ENCODE results near the gene ELOB. TPM values are rescaled to one million over a fixed set of nuclear protein-coding genes. Genes with fewer than 3 reads are reported as not detected.
A peak's percentile ranks its signal among the peaks of the same experiment; 100 is the strongest.

Gene ELOB
- total RNA-seq, 1 donor from 2014 or later, result 256 TPM

GRCh38 chr16:2785101-2785991 is 8.3 kb upstream of the ELOB start:
- Mint-ChIP-seq H3K4me3 (peak overlapping the region; percentile 76), H3K9me3 (no peaks in the 10 kb centered on the region), H3K27ac (peak overlapping the region; percentile 77), H3K4me1 (ENCODE audit: low read depth) (no peaks in the 10 kb centered on the region), H3K27me3 (ENCODE audit: insufficient read depth) (peaks cover 20% of the 10 kb centered on the region), H3K36me3 (ENCODE audit: low read depth) (no peaks in the 10 kb centered on the region)
- intact Hi-C loops (cut with micrococcal nuclease), result no loop called here
- no peak for DNase-seq (ENCODE audit: low spot score)

DNA sequence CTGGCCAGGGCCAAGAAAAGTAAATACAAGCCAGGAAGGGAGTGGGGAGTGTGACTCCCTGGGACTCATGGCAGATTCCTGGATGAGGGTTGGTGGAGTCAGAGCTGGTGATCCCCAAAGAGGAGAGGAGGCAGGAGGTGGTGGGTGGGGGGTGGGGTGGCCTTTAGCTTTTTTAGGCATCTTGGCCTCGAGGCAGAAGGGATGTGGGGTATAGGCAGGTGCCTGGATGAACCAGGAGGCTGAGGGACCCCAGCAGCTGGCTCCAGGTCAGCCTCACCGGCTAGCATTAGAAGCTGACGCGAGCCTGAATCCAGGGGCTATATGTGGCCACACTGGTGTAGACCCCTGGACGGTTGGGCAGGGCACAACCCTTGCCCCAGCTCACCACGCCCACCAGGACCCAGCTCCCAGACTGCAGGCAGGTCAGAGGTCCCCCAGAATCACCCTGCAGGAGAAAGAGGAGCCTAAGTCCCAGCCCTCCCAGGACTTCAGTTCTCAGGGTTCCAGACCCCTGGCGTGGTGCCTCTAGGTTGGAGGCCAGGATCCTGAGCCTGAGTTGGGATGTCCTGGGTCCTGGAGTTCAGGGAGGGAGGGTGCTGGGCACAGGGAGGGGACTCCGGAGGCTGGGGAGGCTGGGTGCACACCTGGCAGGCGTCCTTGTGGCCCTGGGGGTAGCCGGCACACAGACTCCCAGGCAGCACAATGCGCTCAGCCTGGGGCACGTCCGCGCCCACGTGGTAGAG is 7.4 kb upstream of the ELOB start:
- Mint-ChIP-seq H3K4me3 (peak overlapping the region; percentile 76), H3K4me1 (ENCODE audit: low read depth) (no peaks in the 10 kb centered on the region), H3K9me3 (no peaks in the 10 kb centered on the region), H3K27ac (peak overlapping the region; percentile 77), H3K27me3 (ENCODE audit: insufficient read depth) (peaks cover 18% of the 10 kb centered on the region), H3K36me3 (ENCODE audit: low read depth) (no peaks in the 10 kb centered on the region)
- intact Hi-C loops (cut with micrococcal nuclease), result loop anchor here (5.0 kb wide), 1 partner anchor 262 kb away; the partner anchor contains the start of gene AMDHD2
- DNase-seq (ENCODE audit: low spot score), result no peak

GRCh38 chr16:2783581-2784357 is 6.7 kb upstream of the ELOB start:
- no peak overlapping the region for H3K4me3 Mint-ChIP-seq
- no peaks in the 10 kb centered on the region for H3K36me3 Mint-ChIP-seq (ENCODE audit: low read depth)
- DNase-seq (ENCODE audit: low spot score), result no peak
- peaks cover 14% of the 10 kb centered on the region for H3K27me3 Mint-ChIP-seq (ENCODE audit: insufficient read depth)
- H3K9me3 Mint-ChIP-seq, result no peaks in the 10 kb centered on the region
- intact Hi-C loops (cut with micrococcal nuclease), result loop anchor here (5.0 kb wide), 1 partner anchor 261 kb away; the partner anchor contains the start of gene AMDHD2
- peak overlapping the region; percentile 23 for H3K27ac Mint-ChIP-seq
- no peaks in the 10 kb centered on the region for H3K4me1 Mint-ChIP-seq (ENCODE audit: low read depth)

DNA sequence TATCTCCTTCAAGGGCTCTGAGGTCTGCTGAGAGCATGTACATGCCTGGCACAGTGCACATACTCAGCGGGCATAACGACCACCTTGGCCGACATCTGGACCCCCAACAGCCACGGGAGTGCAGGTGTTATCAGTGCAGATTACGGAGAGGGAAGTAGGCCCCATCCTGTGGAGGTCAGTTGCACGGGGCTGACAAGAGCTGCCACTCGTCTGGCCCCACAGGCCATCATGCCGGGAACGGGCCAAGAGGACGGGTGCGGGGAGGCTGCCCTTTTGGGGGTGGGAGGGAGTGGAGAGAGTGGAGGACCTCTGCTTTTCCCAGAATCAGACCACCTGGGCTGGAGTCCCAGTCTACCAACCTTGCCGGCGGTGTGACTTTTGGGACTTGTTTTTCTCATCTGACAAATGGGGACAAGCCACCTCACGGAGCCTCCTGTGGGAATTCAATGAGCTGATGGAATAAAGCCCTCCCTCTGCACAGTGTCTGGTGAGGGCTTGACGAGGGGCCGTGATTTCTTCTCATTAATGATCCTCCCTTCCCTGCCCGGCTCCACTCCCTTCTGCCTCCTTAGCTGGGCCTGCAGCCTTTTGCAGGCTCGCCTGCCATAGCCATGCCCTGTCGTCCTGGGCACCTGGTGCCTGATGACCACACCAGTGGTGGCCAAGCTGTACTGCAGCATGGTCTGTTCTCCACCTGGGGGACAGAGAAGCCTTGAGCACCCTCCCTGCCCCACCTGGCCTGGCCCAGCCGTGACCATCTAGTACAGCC is 5.7 kb upstream of the ELOB start:
- H3K9me3 Mint-ChIP-seq, result no peaks in the 10 kb centered on the region
- H3K27me3 Mint-ChIP-seq (ENCODE audit: insufficient read depth), result peaks cover 13% of the 10 kb centered on the region
- no peak overlapping the region for H3K4me3 Mint-ChIP-seq
- H3K27ac Mint-ChIP-seq, result no peak overlapping the region
- DNase-seq (ENCODE audit: low spot score), result no peak
- H3K4me1 Mint-ChIP-seq (ENCODE audit: low read depth), result peaks cover 10% of the 10 kb centered on the region
- intact Hi-C loops (cut with micrococcal nuclease), result loop anchor here (5.0 kb wide), 1 partner anchor 260 kb away; the partner anchor contains the start of gene AMDHD2
- H3K36me3 Mint-ChIP-seq (ENCODE audit: low read depth), result peaks cover 2% of the 10 kb centered on the region

DNA sequence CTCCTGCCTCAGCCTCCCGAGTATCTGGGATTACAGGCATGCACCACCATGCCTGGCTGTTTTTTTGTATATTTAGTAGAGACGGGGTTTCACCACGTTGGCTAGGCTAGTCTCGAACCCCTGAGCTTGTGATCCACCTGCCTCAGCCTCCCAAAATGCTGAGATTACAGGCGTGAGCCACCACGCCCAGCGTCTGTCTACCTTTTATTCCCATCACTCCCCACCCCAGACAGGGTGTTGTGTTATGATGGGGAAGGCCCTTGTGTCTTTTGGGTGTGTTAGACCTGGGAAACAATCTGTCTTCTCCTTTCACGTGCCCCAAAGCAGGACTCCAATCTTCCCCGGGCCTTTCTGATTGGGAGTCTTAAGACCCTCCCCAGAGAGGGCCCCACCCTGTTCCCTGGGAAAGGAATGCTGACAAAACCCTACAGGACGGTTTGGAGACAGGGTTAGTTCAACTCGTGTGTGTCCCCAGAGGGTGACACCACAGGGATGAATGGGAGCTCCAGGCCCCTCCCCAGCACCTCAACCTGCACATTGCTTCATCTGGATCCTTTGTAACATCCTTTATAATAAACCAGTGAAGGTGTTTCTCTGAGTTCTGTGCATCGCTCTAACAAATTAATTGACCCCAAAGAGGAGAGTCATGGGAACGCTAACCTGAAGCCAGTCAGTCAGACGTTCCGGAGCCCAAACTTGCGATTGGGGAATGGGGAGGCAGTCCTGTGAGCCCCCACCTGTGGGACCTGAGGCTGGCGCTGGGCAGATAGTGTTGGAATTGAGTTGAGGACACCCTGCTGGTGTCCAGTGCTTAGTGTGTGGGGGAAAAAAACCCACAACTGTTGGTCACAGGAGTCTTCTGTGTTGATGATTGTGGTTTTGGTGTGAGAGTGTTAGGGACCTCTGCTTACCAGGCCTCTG is 3.2 kb upstream of the ELOB start:
- intact Hi-C loops (cut with micrococcal nuclease), result loop anchor here (5.0 kb wide), 2 partner anchors 98 to 258 kb away; partner anchors contain the start of genes AMDHD2 and KCTD5
- Mint-ChIP-seq H3K4me3 (peak overlapping the region; percentile 57), H3K9me3 (no peaks in the 10 kb centered on the region), H3K4me1 (ENCODE audit: low read depth) (peaks cover 21% of the 10 kb centered on the region), H3K27ac (peak overlapping the region; percentile 29), H3K36me3 (ENCODE audit: low read depth) (peaks cover 2% of the 10 kb centered on the region), H3K27me3 (ENCODE audit: insufficient read depth) (peaks cover 4% of the 10 kb centered on the region)
- DNase-seq (ENCODE audit: low spot score), result no peak

DNA sequence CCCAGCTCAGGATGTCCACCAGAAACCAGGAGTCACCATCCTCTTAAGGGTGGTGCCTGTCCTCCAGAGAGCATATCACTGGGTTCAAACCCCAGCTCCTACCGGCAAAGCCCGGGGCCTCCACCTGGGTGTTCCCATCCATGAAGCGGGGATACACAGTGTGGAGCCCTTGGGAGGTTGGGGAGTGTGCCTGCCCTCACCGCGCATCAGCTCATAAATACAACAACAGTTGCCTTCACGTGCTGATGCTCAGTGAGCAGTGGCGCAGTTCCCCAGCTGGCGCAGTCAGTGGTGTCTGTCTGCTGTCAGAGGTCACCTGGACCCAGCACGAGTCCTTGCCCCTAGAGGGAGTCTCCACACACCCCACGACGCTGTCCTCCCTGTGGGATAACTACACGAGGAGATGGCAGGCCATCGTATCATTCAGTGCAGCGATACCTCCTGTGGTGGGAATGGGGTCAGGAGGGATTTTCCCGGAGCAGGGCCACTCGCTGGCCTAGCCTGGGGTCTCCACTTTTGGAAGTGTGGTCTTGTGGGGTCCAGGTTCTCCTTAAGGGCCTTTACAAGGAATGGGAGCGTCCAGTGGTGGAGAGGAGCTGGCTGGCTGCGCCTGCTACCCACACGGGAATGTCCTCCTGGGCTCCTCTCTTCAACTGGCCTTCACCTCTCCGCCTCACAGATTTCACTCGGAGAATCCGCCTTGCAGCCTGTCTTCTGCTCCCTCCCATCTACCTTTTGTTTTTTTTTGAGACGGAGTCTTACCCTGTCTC is 2.3 kb upstream of the ELOB start:
- intact Hi-C loops (cut with micrococcal nuclease), result loop anchor here (5.0 kb wide), 1 partner anchor 97 kb away; the partner anchor contains the start of gene KCTD5
- Mint-ChIP-seq H3K27me3 (ENCODE audit: insufficient read depth) (peaks cover 2% of the 10 kb centered on the region), H3K4me1 (ENCODE audit: low read depth) (peaks cover 22% of the 10 kb centered on the region), H3K27ac (peak overlapping the region; percentile 29), H3K9me3 (no peaks in the 10 kb centered on the region), H3K4me3 (peak overlapping the region; percentile 93), H3K36me3 (ENCODE audit: low read depth) (peaks cover 2% of the 10 kb centered on the region)
- DNase-seq (ENCODE audit: low spot score), result no peak

DNA sequence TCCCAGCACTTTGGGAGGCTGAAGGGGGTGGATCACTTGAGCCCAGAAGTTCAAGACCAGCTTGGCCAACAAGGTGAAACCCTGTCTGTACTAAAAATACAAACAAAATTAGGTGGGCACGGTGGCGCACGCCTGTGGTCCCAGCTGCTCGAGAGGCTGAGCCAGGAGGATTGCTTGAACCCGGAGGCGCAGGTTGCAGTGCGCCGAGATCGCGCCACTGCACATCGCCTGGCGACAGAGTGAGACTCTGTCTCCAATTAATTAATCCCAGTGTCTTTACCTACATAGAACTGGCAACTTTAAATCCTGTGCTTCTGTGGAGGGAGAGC is 1.5 kb upstream of the ELOB start:
- H3K4me3 Mint-ChIP-seq, result peak overlapping the region; percentile 93
- no peak for DNase-seq (ENCODE audit: low spot score)
- intact Hi-C loops (cut with micrococcal nuclease), result loop anchor here (5.0 kb wide), 1 partner anchor 96 kb away; the partner anchor contains the start of gene KCTD5
- H3K36me3 Mint-ChIP-seq (ENCODE audit: low read depth), result peaks cover 5% of the 10 kb centered on the region
- no peaks in the 10 kb centered on the region for H3K27me3 Mint-ChIP-seq (ENCODE audit: insufficient read depth)
- peak overlapping the region; percentile 93 for H3K27ac Mint-ChIP-seq
- H3K4me1 Mint-ChIP-seq (ENCODE audit: low read depth), result peaks cover 22% of the 10 kb centered on the region
- H3K9me3 Mint-ChIP-seq, result no peaks in the 10 kb centered on the region

DNA sequence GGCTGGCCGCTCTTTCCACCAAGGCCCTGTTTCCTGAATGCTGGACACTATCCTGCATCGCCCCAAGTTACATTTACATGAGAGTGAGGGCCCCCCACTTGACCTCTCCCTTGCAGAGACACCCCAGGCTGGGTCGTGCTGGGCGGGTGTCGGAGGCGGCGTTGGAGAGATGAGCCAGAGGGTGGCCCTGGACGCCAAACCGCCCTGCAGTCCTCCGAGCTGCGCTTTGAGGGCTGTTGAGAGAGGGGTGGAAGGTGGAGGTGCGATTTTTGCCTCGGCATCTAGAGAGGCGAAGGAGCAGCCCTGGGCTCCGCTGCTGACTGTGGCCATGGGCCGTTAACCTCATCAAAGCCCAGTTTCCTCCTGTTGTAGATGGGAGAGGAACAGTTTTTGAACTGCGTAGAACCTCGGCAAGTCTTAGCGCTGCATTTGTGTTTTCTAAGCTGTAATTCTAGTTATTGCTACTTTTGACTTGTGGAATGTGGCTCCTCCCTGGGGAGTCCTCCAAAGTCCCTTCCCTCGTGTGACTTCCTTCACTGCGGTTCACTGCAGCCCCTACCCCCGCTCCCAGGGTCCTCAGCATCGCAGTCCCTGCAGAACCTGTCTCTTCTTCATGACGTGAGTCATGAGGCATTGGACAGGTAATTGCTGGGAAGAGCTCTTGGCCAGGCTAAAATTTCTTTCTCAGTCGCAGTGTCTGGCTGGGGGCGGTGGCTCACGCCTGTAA is 986 bp upstream of the ELOB start:
- Mint-ChIP-seq H3K4me3 (peak overlapping the region; percentile 93), H3K4me1 (ENCODE audit: low read depth) (peaks cover 22% of the 10 kb centered on the region), H3K27me3 (ENCODE audit: insufficient read depth) (no peaks in the 10 kb centered on the region), H3K36me3 (ENCODE audit: low read depth) (peaks cover 8% of the 10 kb centered on the region), H3K9me3 (no peaks in the 10 kb centered on the region), H3K27ac (peak overlapping the region; percentile 93)
- intact Hi-C loops (cut with micrococcal nuclease), result loop anchor here (1.0 to 5.0 kb wide), 6 partner anchors 25 to 127 kb away; partner anchors contain the start of gene KCTD5
- no peak for DNase-seq (ENCODE audit: low spot score)

GRCh38 chr16:2776500-2777139 is 460 bp downstream of the ELOB start:
- peak overlapping the region; percentile 94 for H3K27ac Mint-ChIP-seq
- H3K4me3 Mint-ChIP-seq, result peak overlapping the region; percentile 90
- H3K27me3 Mint-ChIP-seq (ENCODE audit: insufficient read depth), result no peaks in the 10 kb centered on the region
- H3K9me3 Mint-ChIP-seq, result no peaks in the 10 kb centered on the region
- intact Hi-C loops (cut with micrococcal nuclease), result loop anchor here (1.0 to 5.0 kb wide), 6 partner anchors 23 to 128 kb away; partner anchors contain the start of gene KCTD5
- peaks cover 18% of the 10 kb centered on the region for H3K36me3 Mint-ChIP-seq (ENCODE audit: low read depth)
- peaks cover 27% of the 10 kb centered on the region for H3K4me1 Mint-ChIP-seq (ENCODE audit: low read depth)
- peak; percentile 36 for DNase-seq (ENCODE audit: low spot score)
